Cardiac fibroblast (primary cell): ENCODE measurements around the gene EPGN.

ENCODE experiments used
- DNase-seq, 2 donors: peaks; one replicate each; pipeline versions ENCODE4 v3.0.0 to v3.0.0-alpha.2; 2010; ENCODE audit warnings: low read depth in 2 of 2
- H3K4me3 ChIP-seq, 2 donors: replicated peaks in 1 of 2; 1 replicate in 1 of 2; 2 replicates in 1 of 2; pipeline ENCODE4 v1.5.1; 2011; ENCODE audit warnings: low read depth in 2 of 2, low read length in 2 of 2, mild to moderate bottlenecking in 2 of 2, moderate library complexity in 1 of 2
- TF ChIP-seq, protein P1 (sequence below): IDR thresholded peaks from one replicate; pipeline ENCODE4 v1.5.1; 2011; ENCODE audit warnings: low read depth, mild to moderate bottlenecking, low read length, inconsistent platforms

The EPGN gene

DNA sequence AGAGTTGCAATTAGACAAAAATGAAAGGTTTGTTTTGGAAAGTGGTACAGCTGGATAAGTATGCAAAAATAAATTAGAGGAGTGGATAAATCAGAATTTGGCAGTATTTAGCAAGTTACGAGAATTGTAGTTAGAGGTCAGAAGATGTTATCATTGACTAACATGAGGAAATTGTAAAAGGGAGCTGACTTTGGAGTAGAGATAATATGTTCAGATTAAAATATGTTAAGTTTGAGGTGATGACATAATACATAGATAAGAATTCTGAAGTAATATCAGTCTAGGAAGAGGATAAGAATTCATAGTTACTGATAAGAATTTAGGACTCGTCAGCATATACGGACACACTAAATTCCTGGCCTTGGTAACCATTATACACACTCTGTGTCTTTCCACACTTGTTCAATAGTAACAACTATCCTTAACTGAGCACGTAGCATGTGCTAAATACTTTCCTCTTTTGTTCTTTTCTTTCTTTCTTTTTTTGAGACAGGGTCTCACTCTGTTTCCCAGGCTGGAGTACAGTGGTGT, 4.1 kb upstream of the EPGN start:
- H3K4me3 ChIP-seq = no peak overlapping the region
- peak in 1 of 2 donors; percentile 42 for DNase-seq
- TF ChIP-seq, protein P1, sequence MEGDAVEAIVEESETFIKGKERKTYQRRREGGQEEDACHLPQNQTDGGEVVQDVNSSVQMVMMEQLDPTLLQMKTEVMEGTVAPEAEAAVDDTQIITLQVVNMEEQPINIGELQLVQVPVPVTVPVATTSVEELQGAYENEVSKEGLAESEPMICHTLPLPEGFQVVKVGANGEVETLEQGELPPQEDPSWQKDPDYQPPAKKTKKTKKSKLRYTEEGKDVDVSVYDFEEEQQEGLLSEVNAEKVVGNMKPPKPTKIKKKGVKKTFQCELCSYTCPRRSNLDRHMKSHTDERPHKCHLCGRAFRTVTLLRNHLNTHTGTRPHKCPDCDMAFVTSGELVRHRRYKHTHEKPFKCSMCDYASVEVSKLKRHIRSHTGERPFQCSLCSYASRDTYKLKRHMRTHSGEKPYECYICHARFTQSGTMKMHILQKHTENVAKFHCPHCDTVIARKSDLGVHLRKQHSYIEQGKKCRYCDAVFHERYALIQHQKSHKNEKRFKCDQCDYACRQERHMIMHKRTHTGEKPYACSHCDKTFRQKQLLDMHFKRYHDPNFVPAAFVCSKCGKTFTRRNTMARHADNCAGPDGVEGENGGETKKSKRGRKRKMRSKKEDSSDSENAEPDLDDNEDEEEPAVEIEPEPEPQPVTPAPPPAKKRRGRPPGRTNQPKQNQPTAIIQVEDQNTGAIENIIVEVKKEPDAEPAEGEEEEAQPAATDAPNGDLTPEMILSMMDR = no peak

DNA sequence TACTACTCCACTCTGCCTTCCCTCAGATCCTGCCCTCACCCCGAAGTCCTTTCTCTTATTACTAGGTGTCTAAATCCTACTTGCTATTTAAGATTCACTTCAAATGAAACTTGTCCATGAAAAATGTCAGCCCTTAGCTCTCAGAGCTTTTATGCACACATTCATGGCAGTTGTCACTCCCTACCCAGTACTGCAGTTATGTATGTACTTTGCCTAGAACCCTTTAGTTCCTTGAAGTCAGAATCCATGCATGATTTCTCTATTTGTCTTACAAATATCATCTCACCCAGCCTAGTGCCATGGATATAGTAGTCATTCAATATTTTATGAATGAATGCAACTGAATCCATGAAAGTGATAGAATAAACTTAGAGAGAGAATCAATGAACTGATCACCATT, 3.3 kb upstream of the EPGN start:
- TF ChIP-seq, protein P1 = no peak
- DNase-seq = no peak
- no peak overlapping the region for H3K4me3 ChIP-seq

DNA sequence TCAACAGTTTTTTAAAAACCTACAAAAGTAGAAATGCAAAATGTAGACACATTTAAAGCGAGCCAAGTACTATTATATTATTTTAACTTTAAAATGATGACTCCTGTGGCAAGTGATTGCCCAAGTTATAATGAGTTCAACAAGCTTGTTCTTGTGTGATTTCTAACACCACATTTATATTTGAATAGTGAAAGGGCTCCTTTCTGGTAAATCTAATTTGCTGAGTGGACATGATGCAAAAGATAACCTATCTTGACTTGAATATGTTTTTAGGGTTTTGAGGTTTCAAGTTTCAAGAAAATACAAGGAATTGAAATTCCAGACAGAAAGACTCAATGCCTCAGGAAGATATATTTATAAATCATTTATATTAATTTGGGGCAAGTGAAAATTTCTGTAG, 1.1 kb upstream of the EPGN start:
- DNase-seq = no peak
- TF ChIP-seq, protein P1 = no peak
- H3K4me3 ChIP-seq = no peak overlapping the region

DNA sequence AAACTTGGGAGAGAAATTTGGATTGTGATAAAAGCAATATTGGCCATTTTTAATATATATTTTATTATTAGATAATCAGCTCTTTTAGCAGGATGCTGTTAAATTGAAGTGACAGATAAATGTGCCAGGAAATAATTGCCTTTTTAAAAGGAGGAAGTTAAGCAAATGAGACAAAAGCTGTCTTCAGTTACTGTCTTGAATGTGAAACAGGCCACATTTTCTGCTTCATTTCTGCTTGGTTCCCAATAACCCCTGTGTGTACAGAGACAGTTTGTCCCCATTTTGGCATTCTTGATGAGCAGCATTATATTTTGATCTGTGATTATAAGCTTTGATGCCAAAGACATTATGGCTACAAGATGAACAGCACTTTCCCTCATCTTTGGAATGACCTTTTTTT, 953 bp downstream of the EPGN start:
- no peak overlapping the region for H3K4me3 ChIP-seq
- DNase-seq = no peak
- TF ChIP-seq, protein P1 = no peak

DNA sequence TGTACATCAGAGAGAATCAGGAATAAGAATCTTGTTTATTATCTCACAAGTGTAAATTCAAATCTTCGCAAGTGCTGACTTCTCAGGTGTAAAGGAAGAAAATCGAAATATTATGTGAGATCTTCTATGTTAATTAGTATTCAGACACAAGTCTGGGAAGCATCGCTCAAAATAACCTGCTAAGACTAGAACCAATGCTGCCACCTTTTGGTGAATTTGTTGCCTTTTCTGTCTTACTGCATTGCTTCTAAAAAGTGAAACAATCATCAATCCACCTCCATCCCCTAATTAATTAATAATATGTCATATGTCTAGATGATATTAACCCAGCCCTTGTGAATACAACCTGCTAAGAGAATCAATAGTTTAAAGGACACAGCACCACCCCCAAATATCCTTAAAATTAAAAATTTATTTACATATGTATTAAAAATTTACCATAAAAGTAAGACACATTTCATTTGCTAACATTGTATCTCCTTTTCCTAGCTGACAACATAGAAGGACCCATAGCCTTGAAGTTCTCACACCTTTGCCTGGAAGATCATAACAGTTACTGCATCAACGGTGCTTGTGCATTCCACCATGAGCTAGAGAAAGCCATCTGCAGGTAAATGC, 3.5 kb downstream of the EPGN start:
- no peak overlapping the region for H3K4me3 ChIP-seq
- peak; percentile 83 to 84 for DNase-seq
- TF ChIP-seq, protein P1 = peak; percentile 65

DNA sequence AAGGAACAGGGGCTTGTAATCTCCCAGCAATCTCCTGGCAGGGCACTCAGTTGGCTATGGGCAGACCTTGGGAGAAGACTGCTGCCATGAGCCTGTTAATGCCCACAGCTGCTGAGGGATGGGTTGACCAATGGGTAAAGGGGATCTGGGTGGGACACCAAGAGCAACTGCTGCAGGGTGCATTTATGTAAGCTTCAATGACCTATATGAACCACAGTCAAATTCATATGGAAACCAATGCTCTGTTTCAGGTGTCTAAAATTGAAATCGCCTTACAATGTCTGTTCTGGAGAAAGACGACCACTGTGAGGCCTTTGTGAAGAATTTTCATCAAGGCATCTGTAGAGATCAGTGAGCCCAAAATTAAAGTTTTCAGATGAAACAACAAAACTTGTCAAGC, 6.1 kb downstream of the EPGN start:
- TF ChIP-seq, protein P1 = no peak
- DNase-seq = no peak
- H3K4me3 ChIP-seq = no peak overlapping the region

DNA sequence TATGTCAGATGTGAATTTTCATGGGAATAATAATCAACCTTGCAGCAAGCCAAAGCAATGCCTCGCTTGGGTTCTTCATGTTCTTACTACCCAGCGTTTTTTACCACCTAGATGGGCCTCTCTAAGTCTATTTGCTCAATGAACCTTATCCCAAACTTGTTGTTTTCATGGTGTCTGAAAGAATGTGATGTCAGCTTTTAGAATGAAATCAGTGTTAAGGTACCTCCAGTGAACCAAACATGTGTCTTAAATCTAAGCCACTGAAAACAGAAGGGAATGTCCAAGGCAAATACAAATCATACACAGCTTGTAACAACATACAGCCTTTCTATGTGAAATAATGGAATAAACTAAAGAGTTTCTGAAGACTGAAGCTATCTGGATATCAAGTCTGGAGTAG, 6.7 kb downstream of the EPGN start:
- H3K4me3 ChIP-seq = no peak overlapping the region
- DNase-seq = no peak
- TF ChIP-seq, protein P1 = no peak
